Choroid plexus epithelial cell (primary cell): Measurements from ENCODE around the gene ITPK1.

ENCODE experiments used
- DNase-seq: peaks from one replicate; pipeline ENCODE4 v3.0.0-alpha.2; 2010; ENCODE audit warnings: low read depth
- H3K4me3 ChIP-seq: 2 replicates; pipeline ENCODE4 v1.5.1; 2011; ENCODE audit warnings: low read depth, mild to moderate bottlenecking, control low read depth, low read length, moderate library complexity
- CTCF ChIP-seq: conservative IDR thresholded peaks from 2 replicates; pipeline ENCODE4 v1.5.1; 2011; ENCODE audit warnings: low read depth, mild to moderate bottlenecking, control low read depth, inconsistent platforms, low read length, moderate library complexity

The ITPK1 gene

GRCh38 chr14:92952481-92953298, 163.0 kb downstream of the ITPK1 start:
- no peak for DNase-seq
- TF ChIP-seq CTCF = no peak
- H3K4me3 ChIP-seq = no peak overlapping the region

- no peak overlapping the region for H3K4me3 ChIP-seq
- TF ChIP-seq CTCF = peak; percentile 97
- peak; percentile 77 for DNase-seq
Measured at GRCh38 chr14:92951912-92952471, 163.7 kb downstream of the ITPK1 start.

GRCh38 chr14:92951261-92951660, 164.5 kb downstream of the ITPK1 start:
- no peak overlapping the region for H3K4me3 ChIP-seq
- no peak for DNase-seq
- TF ChIP-seq CTCF = no peak

DNA sequence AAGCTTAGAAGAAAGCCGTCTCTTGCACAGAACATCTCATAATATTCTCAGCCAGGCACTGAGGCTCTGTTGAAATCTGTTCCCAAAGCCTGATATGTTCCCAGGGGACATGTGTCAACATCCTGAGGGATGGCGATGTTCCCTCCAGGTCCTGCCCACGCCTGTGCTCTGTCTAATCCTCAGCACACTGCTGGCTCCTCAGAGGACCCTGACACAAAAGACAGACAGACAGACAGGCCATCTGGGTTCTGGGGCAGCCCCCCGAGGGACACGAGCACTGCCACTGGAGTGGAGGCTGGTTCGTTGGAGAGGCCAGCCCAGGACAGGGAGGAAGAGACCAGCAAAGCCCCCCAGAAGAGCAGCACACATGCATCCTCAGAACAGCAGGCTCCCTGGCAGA, 165.0 kb downstream of the ITPK1 start:
- no peak overlapping the region for H3K4me3 ChIP-seq
- DNase-seq = no peak
- no peak for TF ChIP-seq CTCF

- no peak for DNase-seq
- H3K4me3 ChIP-seq = no peak overlapping the region
Measured at GRCh38 chr14:92950193-92950540, 165.6 kb downstream of the ITPK1 start.

GRCh38 chr14:92949496-92950192, 166.1 kb downstream of the ITPK1 start:
- no peak for TF ChIP-seq CTCF
- no peak for DNase-seq
- no peak overlapping the region for H3K4me3 ChIP-seq

More at GRCh38 chr14:92950193-92950540, 165.6 kb downstream of the ITPK1 start:
- no peak for TF ChIP-seq CTCF
